ENCODE results near the gene PRKG1.
"Not testable (repeated sequence)": the region's sequence is repeated elsewhere in the genome, so short reads cannot be mapped to it uniquely, and the experiment has no call there.

PRKG1 gene

DNA sequence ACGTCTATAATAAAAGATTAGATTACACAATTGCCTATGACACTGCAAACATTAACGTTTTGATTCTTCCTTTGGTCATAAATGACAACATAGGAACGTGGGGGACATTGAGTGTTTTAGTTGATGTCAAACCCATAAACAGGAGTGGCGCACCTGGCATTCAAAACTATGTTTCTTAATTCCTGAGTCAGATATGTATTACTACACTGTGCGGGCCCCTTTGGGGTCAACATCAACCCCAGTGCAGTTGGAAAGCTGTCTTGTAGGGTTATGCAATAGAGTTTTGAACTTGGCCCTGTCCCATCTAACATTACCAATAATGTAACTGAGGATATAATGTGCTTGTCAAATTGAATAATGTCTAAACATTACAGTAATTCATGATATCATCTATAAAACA is 468.6 kb downstream of the PRKG1 start:
- no peak for DNase-seq

DNA sequence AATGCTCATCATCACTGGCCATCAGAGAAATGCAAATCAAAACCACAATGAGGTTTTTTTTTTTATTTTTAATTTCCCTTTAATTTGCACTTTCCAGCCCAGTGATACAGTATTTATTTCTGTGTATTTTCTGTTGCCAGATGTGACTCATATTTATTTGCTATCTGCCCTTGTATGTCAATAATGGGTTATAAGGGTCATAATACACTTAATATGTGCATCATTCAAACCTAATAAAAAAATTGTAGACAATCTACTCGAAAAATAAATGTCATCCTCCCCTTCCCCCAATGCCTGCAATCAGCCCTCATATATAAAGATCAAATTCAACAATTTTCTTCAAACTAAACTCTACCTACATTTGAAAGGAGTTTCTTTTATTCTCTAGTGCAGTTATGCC is 470.6 kb downstream of the PRKG1 start:
- no peak for DNase-seq

DNA sequence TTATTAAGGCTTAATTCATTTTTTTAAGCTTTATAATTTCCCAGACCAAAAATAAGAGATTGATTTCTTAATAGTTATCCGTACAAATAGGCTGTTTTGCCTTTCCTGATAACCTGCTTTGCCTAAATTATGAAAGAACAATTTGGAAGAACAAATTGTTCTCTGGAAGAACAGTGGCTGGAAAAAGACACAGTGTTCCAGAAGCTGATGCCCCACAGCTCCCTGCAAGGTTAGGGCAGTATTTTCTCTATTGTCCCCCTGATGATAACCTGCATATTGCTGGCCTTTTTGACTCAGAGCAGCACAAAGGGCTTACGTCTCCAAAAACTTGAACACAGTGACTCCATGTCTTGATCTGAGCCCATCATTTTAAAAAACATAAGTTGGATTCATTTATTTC is 473.7 kb downstream of the PRKG1 start:
- no peak for DNase-seq

DNA sequence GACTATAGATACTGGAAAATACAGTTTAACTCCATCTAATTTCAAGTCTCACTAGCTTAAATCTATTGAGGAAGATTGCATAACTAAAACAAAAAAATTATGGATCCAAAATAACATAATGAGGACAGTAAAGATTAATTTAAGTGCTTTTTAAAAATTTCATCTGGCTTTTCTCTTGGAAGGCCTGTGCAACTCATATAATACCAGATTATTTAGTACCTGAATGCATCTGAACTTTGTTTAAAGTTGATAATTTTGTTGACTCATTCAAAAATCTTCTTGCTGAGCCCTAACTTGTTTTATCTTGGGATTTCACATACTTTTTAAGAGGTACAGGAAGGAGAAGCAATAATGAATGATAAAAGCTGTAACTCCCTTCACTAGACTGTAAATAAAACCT is 478.6 kb downstream of the PRKG1 start:
- DNase-seq, result no peak

DNA sequence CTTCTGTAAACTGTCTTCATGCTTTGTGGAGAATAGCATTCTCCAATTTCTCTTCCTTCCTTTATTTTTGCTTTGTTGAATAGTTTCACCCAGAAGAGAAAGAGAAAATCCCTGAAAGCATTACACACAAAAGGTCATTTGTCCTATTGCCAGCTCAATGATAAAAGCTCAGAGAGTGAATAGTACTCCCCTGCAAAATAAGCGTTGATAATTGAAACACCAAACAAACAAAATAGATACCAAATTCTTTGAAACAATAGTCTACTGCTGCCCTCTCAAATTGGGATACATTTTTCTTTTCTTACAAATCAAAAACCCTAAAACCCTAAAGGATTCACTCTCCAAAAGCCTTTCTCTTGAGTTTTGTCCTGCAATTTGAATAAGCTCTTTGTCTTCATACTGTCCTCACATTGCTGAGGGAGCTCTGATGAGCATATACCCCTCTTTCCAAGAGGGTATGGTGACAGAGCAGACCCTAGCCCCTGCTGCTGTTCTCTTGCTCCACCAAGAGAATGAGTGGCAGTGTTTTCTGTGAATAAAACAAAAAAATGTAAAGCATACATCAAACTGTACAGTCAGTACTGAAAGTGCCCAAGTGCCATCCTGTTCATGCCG is 490.7 kb downstream of the PRKG1 start:
- no peak for DNase-seq

DNA sequence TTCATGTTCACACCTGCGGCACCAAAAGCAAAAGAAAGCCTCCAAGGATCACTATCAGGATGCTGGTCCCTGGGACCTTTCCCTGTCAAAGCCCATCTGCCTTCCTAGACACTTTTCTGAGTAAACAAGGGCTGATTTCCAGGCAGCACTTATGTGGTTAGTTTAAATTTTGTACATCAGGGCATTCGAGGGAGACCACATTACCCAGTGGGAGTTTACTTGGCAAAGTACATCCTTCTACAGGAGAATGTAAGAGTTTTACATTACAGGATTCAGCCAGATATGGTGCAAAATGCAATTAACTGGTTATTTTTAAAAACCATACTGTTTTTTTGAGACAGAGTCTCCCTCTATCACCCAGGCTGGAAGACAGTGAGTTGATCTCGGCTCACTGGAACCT is 493.0 kb downstream of the PRKG1 start:
- no peak for DNase-seq

DNA sequence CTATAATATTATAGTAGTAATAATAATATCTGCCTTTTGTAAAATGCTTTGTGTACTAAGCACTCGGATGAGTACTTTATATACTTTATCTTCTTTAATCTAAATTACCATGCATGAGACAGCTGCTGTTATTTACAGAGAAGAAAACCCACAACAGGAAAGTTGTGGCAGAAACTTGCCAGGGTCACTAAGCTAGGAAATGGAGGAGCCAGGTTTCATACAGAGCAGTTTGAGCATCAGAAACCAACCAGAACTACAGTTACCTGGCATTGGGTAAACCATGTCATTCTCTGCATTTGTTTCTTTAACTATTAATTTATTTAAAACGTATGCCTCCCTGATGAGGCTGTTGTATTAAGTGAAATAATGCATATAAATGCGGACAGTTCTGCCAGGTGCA is 495.2 kb downstream of the PRKG1 start:
- DNase-seq, result no peak

DNA sequence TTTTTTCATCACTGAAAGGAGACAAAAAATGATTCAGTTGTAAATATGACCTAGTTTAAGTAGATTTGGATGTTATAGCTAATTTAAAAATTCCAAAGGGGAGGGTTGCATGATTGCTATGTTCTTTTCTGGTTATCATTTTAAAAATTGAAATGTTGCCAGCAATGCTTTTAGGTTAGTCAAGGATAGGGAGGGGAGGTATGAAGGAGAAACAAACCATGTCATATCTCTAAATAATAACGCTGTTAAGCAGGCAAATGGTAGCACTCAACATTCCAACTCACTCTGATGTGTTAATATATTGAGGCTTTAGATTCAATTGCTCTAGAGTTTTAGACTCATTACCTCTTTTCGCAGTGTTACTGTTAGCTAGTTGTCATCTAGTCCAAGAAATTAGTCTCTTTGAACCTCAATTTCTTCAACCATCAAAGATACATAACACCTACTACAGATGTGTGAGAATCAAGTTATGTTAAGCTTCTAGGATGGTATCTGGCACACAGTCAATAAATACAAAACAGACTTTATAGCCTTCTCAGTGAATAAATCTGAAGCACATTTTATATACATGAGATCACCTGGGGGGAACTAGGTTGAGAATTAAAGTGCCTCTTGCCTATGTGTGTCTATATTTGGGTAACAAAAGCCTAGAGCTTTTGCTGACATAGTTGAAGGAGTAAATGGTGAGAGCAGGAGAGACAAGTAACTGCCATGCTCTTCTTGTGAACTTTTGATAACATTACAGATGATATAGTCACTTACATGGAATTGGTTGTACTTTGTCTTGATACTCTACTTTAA is 500.2 kb downstream of the PRKG1 start:
- DNase-seq, result no peak

DNA sequence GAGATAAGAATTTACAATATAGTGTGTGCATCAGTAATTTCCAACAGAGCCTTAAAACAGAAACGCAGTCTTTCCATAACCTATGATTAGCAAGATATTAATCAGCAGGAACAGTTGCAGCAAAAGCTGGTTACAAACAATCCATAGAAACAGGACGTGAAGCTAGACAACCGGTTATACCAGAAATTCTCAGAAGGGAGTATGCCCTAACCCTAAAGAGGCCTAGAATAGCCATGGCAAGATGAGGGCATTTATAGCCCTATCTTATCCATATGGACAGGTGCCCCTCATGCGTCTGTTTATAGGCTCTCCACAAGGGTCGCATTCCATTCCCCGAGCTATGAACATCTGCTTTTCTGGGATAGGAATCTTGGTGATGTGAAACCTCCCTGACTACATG is 506.9 kb downstream of the PRKG1 start:
- DNase-seq, result not testable (repeated sequence)

DNA sequence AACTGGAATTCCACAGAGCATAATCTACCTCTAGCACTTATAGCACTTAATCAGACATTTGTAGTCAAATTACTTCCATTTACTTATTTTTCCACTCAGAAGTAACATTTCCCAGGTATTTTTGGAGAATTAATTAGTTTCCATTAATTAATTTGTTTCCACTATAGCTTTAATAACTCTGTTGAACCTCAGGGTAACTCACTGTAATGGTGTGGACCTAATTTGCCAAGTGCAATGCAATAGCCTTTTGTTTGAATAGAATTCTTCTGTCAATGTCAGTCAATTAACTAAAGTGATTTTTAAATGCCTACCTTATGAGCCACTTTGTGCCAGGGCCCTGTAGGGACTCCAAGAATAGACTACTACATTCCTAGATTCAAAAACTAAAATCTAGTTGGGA is 509.7 kb downstream of the PRKG1 start:
- no peak for DNase-seq

DNA sequence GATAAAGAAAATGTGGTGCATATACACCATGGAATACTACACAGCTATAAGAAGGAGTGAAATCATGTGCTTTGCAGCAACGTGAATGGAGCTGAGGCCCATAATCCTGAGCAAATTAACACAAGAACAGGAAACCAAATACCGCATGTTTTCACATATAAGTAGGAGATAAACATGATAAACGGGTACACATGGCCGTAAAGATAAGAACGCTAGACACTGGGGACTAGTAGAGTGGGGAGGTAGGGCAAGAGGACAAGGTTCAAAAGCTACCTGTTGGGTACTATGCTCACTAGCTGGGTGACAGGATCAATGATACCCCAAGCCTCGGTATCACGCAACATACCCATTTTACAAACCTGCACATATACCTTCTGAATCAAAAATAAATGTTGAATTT is 511.5 kb downstream of the PRKG1 start:
- no peak for DNase-seq

DNA sequence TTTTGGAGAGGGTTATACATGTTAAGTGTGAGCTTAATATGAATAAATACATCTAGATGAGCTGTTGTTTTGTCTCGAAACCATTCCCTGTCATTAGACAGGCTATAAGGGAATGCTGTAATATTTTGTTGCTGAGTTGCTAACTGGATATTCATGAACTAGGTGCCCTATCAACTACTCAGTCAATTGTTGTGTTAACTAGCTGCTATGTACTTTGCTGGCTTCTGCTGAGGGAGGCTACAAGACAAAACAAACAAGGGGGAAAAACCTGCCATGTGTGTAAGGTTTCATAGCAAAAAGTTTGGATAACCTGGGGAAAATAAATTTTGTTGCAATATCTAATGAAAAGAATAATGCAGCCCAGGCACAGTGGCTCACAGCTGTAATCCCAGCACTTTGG is 514.7 kb downstream of the PRKG1 start:
- DNase-seq, result no peak

DNA sequence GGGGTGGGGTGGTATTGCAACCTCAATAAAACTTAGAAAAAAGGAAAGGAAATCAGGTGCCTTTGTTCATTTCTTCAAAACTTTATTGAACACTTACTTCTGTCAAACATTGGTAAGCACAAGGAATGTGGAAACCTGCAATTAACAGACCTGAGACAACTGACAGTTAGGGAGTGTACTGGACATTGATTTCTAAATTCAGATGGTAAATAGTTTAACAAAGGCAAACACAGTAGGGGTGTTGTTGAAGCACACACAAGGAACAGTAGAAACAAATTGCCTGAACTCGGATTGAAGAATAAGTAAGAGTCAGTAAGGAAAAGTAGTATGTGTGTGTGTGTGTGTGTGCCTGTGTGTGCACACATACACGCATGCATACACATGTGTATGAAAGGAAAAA is 516.5 kb downstream of the PRKG1 start:
- DNase-seq, result no peak

DNA sequence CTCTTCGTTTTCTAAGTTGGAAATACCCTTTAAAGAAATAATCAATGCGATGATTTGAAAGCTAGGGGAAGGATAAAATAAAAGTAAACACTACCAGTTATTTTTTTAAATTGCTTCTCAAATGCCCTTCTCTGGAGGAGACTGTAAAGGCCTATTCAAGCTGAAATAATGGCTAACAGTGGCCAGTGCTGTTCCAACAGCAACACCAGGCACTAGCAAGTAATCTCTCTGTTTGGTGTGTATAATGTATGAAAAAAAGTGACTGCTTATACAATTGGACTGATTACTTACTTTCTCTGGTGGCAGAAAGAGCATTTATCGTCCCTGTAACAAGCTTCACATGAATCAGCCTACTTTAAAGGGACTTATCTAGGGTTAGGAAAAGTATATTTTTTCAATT is 522.4 kb downstream of the PRKG1 start:
- DNase-seq, result no peak

DNA sequence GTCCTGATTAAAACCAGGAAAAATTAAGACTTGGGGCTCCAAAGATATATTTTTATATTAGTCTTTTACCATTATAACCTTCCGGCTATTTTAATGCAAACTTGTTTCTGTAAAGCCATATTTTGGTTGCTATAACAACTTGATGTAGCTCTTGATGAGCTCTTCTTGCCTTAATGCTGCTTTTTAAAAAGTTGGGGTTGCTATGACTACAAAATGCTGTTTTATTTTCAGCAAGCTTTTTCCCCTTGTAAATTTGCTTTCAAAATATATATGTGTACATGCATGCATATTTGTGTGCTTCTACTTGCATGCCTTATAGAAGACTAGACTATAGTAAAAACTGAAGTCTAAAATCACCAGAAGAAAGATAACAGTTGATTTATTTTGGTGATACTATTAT is 525.4 kb downstream of the PRKG1 start:
- no peak for DNase-seq

DNA sequence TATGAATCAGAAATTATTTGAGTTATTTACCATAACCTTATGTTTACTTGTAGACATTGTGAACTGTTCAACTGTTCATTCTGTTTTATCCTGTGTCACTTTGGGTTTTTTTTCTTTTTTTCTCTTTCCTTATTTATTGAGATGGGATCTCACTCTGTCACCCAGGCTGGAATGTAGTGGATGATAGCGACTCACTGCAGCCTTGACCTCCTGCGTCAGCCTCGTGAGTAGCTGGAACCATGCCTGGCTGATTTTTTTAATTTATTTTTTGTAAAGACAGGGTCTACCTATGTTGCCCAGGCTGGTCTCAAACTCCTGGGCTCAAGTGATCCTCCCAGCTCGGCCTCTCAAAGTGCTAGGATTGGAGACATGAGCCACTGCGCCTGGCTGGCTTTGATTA is 528.0 kb downstream of the PRKG1 start:
- DNase-seq, result no peak

DNA sequence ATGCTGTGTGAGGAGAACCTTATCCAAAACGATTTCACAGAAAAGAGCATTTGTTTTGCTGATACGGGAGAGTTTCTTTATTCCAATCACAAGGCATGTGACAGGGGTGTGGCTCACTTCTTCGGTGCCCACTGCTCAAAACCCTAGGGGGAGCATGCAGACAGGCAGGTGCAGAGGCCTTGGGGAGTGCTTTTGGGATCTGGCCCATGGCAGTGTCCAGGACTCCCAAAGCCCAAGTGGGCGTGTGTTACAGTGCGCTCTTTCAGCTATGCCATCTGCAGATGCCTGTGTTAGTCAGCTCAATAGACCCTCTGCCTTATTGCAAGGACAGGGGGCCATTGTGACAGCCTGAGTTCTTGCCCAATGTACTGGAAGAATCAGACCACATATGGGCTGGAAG is 530.3 kb downstream of the PRKG1 start:
- no peak for DNase-seq

DNA sequence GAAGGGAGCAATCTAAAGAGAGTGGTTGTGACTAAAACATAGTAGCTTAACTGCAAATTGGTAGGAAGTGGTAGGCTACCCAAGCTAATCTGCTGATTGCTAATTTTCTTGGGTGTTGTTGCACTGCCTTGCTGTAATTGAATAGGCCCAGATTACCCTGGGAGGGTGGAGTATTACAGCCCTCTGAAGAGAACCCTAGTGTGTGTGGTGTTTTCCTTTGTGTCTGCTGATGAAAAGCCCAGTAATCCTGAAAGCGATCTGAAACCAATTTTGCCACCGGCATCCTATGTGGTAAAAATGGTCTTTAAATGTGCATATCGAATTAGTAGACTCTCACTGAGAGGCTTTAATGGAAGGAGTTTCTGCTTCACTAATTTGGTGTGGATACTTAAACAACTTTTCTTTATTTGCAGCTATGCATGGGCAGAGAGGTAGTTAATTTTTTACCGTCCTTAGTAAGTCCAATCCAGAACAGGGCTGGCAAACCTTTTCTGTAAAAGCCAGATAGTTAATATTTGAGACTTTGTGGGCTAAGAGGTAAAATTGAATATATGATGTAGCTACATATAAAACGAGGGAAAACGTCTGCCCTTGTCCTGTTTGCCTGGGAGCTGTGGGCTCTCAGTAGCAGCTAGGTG is 532.7 kb downstream of the PRKG1 start:
- DNase-seq, result no peak

DNA sequence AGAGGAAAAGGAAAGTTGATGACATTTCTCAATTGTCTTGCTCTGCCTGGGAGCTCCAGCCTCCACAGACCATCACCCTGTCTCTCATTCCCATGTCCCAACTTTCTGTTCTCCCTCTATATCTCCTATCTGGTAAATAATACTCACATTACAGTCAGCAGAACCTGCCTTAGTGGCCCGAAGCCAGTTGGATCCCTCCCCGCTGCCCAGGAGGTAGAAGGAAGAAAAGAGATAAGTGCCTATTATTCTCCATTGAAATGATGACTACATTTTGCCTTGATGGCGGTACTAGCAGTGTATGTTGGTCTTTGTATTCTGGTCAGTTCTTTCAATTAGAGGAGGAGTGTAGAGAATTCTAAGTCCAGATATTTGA is 533.2 kb downstream of the PRKG1 start:
- DNase-seq, result no peak

DNA sequence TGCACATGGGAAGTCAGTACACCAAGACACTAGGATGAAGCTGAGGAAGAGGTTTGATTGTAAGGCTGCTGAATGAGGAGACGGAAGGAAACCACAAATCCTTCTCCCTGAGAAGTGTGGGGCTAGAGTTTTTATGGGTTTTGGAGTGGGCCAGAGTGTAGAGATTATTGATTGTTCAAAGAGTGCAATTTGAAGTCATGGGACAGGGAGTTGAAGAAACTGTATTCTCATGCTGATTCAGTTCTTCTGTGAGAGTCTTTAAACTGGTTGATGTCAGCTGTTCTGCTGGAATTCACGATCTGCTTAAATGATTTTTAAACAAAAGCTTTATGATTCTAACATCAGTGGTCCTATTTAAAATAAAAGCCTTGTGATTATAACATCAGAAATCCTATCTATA is 533.9 kb downstream of the PRKG1 start:
- DNase-seq, result no peak

DNA sequence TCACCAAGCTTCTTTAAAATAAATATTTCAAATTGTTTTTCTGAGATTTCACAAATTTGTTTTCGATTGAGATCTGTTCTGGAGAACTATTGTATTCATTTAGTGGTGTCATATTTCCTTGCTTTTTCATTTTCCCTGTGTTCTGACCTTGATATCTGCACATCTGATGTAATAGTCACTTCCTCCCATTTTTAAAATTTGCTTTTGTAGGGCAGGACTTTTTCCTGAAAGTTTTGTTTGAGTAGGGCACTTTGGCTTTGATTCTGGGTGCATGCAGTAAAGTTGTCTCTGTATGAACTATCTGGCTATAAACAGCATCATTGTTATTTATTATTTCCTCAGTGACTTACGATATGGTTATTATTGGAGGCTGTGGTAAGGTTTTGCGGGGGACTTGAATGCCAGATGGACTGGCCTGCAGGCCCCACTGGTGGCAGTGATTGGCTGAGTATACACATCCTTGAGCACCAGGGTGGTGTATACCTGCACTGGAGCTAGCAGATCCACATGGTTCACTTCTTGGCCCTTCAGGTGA is 541.5 kb downstream of the PRKG1 start:
- no peak for DNase-seq

DNA sequence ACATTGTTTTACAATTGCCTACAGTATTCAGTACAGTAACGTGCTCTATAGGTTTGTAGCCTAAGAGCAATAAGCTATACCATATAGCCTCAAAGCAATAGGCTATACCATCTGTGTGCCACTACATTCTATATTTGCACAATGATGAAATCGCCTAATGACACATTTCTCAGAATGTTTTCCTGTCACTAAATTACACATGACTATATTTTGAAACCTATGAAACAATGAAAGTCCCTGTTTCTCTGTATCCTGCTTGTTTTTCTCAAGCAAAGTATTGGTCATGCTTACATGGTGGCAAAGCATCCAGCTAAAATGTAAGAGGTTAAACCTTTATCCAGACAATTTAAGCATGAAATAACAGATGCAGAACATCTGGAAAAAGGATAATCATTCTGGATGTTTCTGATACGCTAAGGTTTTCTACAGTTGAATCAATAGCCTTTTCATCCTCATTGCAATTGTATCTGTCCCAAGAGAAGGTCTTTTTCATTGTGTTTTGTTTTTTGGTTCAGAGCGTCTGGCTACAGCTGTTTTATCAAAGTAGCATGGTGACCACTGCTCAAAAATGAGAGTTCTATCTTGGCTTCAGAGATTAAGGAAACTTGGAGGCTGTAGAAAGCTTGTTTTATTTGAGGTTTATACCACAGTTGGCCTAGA is 543.4 kb downstream of the PRKG1 start:
- DNase-seq, result no peak

DNA sequence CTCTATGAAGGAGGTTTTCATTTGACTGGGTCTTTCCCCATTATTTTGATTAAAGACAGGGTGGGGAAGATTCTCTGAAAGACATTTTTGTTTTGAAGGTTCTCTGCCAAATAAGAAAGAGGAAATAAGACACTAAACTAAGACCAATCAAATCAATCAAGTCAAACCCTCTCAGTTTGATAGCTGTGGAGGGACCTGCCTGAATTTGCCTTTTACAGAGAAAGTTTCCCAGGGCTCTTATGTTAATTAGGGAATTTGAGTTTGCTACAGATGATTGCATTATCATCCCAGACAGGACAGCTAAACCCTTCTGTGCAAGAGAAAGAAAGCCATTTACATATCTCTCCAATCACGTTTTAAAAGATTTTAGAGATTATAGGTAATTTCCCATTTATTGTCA is 545.1 kb downstream of the PRKG1 start:
- no peak for DNase-seq

DNA sequence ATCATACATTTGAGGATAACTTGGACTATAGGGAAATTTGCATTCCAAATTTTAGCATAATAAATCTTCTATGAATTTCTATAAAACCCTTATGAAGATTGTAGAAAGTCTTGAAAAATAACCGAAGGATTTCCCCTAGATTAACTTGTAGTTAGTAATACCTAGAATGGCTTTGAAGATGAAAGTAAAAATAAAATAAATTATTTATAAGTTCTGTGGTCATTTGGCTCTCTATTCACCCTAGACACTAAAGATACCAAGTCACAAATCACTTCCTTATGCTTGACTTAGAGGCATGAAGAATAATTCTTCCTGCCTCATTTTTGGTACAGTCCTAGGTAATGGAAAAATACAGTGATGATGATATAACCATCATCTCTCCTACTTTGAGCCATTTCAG is 545.8 kb downstream of the PRKG1 start:
- DNase-seq, result no peak
